ENCODE results near the gene NCAN.

NCAN gene

DNA sequence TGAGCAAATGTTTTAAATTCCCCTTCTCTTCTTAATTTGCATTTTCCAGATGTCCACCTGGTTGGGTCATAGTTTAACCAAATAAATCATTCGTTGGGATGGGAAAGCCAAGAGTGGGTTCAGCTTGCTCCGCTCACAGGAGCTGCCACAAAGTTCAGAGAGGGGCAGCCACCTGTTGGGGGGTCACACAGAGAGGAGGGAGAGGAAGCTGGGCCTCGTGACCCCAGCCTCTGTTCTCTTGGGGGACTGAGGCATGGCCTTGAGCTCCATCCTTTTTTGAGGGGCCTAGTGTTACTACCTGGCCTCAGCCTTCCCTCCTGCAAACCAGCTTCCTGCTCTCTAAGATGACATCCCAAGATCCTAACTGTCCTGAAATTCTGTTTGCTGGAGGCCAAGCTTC, 44.1 kb upstream of the NCAN start:
- Histone ChIP-seq H3K9me3 (ENCODE audit: insufficient read depth, low read length) (no peaks in the 10 kb centered on the region), H3F3A (ENCODE audit: insufficient read depth) (peaks cover 77% of the 10 kb centered on the region), H3K9me2 (replicated peaks; ENCODE audit: insufficient read depth, low read length) (no peaks in the 10 kb centered on the region), H3K36me3 (ENCODE audit: low read length) (peaks cover 4% of the 10 kb centered on the region), H3K27ac (ENCODE audit: low read depth, low read length) (peak overlapping the region; percentile 99), H3K4me2 (ENCODE audit: low read depth, low read length, poor library complexity, severe bottlenecking) (peak overlapping the region; percentile 96), H3K27me3 (ENCODE audit: low read length) (no peaks in the 10 kb centered on the region), H3K4me3 (ENCODE audit: insufficient read depth, low read length, poor library complexity, severe bottlenecking) (peak overlapping the region; percentile 81), H3K79me2 (ENCODE audit: insufficient read depth, low read length) (peaks cover 75% of the 10 kb centered on the region), H4K20me1 (ENCODE audit: low read depth, low read length) (no peaks in the 10 kb centered on the region), H3K9ac (ENCODE audit: low read length) (peak overlapping the region; percentile 94), H2AFZ (ENCODE audit: low read depth, low read length, severe bottlenecking) (no peak overlapping the region)
- TF ChIP-seq CTCF (IDR thresholded peaks at IDR 0.05; ENCODE audit: insufficient read depth, low read length, poor library complexity, severe bottlenecking) (no peak), EZH2phosphoT487 (conservative IDR thresholded peaks at IDR 0.05; ENCODE audit: low read length) (no peak)

DNA sequence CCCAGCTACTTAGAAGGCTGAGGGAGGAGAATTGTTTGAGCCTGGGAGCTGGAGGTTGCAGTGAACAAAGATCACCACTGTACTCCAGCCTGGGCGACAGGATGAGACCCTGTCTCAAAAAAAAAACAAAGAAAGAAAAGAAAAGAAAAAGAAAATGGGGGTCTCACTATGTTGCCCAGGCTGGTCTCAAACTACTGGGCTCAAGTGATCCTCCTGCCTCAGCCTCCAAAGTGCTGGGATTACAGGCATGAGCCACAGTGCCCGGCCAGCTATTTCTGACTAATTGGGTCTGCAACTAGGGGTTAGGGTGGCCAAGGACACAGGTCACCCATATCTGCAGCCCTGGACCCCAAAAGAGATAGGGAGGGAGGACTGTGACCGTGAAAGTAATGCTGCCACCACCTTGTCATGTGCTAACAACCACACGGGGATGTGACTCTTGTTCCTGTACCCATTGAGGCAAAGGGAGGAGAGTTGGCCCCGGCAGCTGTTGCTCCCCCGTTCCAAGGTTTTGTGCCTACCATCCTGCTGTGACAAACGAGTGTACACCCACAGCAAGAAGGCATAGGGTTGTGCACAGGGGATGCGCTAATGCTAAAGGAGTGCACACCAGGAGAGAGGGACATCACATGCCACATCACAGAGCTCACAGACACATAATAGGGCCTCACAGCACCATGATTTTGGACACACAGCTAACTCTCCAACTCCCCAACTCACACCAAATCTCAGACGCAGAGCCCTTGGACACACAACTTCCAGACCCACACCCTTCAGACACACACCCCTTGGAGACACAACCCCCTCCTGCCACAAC, 42.3 kb upstream of the NCAN start:
- H3K4me3 ChIP-seq (ENCODE audit: insufficient read depth, low read length, poor library complexity, severe bottlenecking), result peak overlapping the region; percentile 81
- H3K27me3 ChIP-seq (ENCODE audit: low read length), result no peaks in the 10 kb centered on the region
- H3K9ac ChIP-seq (ENCODE audit: low read length), result peak overlapping the region; percentile 94
- H2AFZ ChIP-seq (ENCODE audit: low read depth, low read length, severe bottlenecking), result no peak overlapping the region
- H3K36me3 ChIP-seq (ENCODE audit: low read length), result peaks cover 4% of the 10 kb centered on the region
- H3K9me3 ChIP-seq (ENCODE audit: insufficient read depth, low read length), result no peaks in the 10 kb centered on the region
- no peaks in the 10 kb centered on the region for H3K9me2 ChIP-seq (replicated peaks; ENCODE audit: insufficient read depth, low read length)
- no peak for TF ChIP-seq CTCF (IDR thresholded peaks at IDR 0.05; ENCODE audit: insufficient read depth, low read length, poor library complexity, severe bottlenecking)
- no peak for TF ChIP-seq EZH2phosphoT487 (conservative IDR thresholded peaks at IDR 0.05; ENCODE audit: low read length)
- peaks cover 56% of the 10 kb centered on the region for H3K79me2 ChIP-seq (ENCODE audit: insufficient read depth, low read length)
- H3F3A ChIP-seq (ENCODE audit: insufficient read depth), result peaks cover 65% of the 10 kb centered on the region
- H4K20me1 ChIP-seq (ENCODE audit: low read depth, low read length), result no peaks in the 10 kb centered on the region
- peak overlapping the region; percentile 99 for H3K27ac ChIP-seq (ENCODE audit: low read depth, low read length)
- H3K4me2 ChIP-seq (ENCODE audit: low read depth, low read length, poor library complexity, severe bottlenecking), result peak overlapping the region; percentile 96

- Histone ChIP-seq H3K27ac (ENCODE audit: low read depth, low read length) (peak within 1 kb of the TSS; percentile 99), H2AFZ (ENCODE audit: low read depth, low read length, severe bottlenecking) (no peak within 1 kb of the TSS), H3K9me2 (replicated peaks; ENCODE audit: insufficient read depth, low read length) (no peaks in the 10 kb centered on the region), H3K9me3 (ENCODE audit: insufficient read depth, low read length) (no peaks in the 10 kb centered on the region), H3K4me3 (ENCODE audit: insufficient read depth, low read length, poor library complexity, severe bottlenecking) (peak within 1 kb of the TSS; percentile 81), H3K36me3 (ENCODE audit: low read length) (peaks cover 4% of the 10 kb centered on the region), H3K9ac (ENCODE audit: low read length) (peak within 1 kb of the TSS; percentile 94), H3F3A (ENCODE audit: insufficient read depth) (peaks cover 57% of the 10 kb centered on the region), H3K27me3 (ENCODE audit: low read length) (no peaks in the 10 kb centered on the region), H4K20me1 (ENCODE audit: low read depth, low read length) (no peaks in the 10 kb centered on the region), H3K79me2 (ENCODE audit: insufficient read depth, low read length) (peaks cover 48% of the 10 kb centered on the region), H3K4me2 (ENCODE audit: low read depth, low read length, poor library complexity, severe bottlenecking) (peak within 1 kb of the TSS; percentile 96)
- no peak for TF ChIP-seq CTCF (IDR thresholded peaks at IDR 0.05; ENCODE audit: insufficient read depth, low read length, poor library complexity, severe bottlenecking)
- TF ChIP-seq EZH2phosphoT487 (conservative IDR thresholded peaks at IDR 0.05; ENCODE audit: low read length), result no peak
These were observed 41.5 kb upstream of the NCAN start, which contains the start of gene MEF2B for GRCh38 chr19:19170053-19170872. Gene MEF2B (minus strand): TSS chr19:19170263. CDS start chr19:19150735, 19,528 bp downstream.
